Measurements from ENCODE around the gene PALM3.

GRCh38 chr19:14006766-14007562 is 54.9 kb downstream of the PALM3 start:
- TF ChIP-seq, protein P1, sequence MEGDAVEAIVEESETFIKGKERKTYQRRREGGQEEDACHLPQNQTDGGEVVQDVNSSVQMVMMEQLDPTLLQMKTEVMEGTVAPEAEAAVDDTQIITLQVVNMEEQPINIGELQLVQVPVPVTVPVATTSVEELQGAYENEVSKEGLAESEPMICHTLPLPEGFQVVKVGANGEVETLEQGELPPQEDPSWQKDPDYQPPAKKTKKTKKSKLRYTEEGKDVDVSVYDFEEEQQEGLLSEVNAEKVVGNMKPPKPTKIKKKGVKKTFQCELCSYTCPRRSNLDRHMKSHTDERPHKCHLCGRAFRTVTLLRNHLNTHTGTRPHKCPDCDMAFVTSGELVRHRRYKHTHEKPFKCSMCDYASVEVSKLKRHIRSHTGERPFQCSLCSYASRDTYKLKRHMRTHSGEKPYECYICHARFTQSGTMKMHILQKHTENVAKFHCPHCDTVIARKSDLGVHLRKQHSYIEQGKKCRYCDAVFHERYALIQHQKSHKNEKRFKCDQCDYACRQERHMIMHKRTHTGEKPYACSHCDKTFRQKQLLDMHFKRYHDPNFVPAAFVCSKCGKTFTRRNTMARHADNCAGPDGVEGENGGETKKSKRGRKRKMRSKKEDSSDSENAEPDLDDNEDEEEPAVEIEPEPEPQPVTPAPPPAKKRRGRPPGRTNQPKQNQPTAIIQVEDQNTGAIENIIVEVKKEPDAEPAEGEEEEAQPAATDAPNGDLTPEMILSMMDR (conservative IDR thresholded peaks at IDR 0.05), result no peak
- peak; percentile 82; the same call in 1 of the 2 replicates for TF ChIP-seq ZFX (IDR thresholded peaks at IDR 0.05)

Measured in C4-2B (cell line).